ENCODE measurements around the gene RASGRP1.

RASGRP1 gene

DNA sequence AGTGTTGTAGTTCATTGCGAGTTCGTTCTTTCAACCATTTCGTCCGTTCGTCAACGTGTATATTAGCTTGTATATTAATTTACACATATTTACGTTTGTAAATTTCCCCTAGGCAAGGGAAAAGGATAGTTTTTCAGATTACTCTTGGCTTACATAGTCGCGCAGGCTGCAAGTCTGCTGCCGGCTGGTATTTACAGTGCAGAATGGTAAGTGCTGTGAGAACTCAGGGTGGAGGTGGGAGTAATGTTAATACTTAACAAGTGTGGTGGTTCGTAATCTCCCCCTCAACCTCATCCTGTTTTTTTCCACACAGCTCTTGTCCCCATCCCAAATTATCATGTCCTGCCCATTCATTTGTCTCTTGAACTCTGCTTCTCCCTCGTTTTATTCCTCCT, 109.9 kb downstream of the RASGRP1 start:
- DNase-seq = no peak

DNA sequence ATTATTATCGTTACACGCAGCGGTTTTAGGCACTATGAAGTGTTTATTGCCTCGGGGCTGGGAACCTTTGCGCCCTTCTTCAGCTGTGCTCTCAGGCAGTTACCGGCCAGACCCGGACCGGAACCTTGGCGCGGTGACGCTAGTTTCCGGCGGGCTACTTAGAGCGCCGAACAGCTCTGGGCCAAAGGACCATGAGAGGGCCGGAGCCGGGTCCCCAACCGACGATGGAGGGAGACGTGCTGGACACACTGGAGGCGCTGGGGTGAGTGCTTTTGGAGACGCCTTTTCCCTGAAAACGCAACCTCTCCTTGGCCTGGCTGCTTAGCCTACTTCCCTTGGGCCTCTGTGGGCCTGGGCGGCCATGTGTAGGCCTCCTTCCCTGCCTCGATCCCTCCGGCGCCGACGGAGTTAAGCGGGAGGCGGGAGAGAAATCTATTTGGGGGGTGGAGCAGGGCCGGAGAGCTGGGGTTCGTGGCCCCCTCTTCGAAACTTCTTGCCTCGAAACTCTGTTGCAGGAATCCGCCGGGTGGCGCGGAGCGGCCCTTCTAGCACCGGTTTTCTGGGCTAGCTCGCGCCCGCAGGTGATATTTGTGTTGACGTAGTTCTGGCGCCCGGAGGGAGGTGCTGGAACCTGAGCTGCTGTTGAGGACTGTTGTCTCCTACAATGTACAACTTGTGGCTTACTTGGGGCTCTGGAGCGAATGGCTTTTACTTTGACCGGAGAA, 110.5 kb downstream of the RASGRP1 start, which contains the start of gene FAM98B:
Gene FAM98B, plus strand, starts transcription at position 157 of the 725 bp plus-strand sequence. Its CDS starts 35 bp downstream, at position 192.
- DNase-seq = peak; percentile 90

DNA sequence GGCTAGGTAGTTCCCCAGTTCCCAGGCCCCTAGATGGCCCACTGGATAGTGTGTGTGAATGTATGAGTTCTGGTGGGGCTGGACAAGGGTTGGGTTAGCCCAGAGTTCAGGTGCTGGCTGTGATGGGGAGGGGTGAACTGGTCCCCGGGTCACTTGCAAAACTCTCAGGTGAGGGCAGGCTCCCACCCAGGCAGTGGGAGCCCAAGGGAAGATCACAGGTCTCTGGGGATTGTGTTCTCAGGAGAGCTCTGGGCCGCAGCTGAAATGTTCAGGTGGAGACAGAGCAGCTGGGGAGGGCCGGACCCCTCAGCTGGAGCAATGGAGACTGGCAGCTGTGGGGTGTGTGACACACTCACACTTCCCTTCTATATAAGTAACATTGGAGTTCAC, 123.5 kb downstream of the RASGRP1 start:
- no peak for DNase-seq

DNA sequence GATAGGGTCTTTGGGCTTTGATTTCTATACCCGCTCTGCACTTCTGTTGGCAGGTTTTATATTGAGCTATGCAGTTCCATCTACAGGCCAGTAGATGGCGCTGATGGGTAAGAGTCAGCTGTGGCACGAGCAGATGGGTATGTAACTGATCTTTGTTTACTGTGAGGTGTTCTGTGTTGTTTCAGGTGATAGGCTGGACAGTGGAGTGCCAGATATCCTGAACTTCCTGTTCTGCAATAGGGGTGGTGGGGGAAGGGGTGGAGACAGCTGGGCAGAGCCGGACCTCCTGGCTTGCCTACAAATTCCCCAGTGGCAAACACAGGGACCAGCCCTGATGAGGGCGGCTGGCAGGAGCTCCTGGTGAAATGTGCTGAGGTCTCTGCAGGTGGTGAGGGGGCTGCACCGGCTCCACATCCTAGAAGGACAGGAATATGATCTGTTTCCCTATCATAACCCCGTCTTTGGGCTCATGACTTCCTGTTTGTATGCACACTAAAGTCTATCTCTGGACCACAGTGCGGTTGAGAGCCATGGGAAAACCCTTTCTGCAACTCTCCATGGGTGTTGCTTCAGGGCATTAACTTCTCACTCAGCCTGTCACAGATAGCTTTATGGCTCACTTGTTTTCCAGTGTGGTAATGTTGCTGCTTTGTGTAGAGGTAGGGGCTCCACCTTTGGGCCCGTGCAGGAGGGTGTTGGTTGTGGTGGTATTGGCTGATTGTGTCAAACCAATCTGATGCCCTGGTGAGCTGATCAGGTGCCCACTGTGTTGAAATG, 124.1 kb downstream of the RASGRP1 start:
- peak; percentile 54 for DNase-seq

Data from fibroblast of skin of scalp (primary cell).